Measurements from ENCODE around the gene JOSD1. TPM values are rescaled to one million over a fixed set of nuclear protein-coding genes. Genes with fewer than 3 reads are reported as not detected.

Gene JOSD1
- total and polyA plus RNA-seq, 2 experiments from 2014 or later = 6.6 to 51.2 TPM

DNA sequence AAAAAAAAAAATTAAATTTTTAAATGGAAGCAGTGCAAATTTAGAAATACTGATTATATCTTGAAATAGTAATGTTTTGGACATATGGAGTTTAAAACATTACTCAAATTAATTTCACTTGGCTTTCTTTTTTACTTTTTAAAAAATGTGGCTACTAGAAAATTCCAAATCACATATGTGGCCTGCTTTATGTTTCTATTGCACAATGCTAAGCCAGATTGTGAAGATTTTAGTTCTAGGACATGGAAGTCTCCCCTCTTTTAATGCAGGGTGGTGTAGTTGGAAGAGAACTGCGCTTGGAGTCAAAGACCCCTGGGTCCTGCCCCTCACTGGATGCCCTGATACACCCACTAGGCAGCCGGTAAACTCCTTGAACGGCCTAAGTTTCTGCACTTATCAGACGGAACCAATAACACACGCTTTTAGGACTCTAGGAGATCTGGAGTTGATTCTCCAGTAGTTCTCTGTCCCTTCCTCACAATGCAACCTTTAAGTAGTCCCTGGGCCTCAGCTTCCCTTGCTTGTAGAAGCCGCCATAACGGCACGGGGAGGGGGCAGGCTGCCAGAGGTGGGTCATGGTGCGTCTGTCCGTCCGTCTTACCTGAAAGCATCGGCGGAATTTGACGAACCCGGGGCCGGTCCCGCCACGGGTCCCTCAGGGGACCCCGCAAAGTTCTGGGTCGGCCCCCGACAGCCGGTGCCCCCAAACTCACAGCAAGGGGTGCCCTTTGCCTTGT, 45.1 kb downstream of the JOSD1 start:
- peak overlapping the region; percentile 90 for H3K27ac ChIP-seq
- no peaks in the 10 kb centered on the region for H3K9me2 ChIP-seq (ENCODE audit: insufficient read depth)
- 3 to 5% methylated on average over 22 of the region's 22 CpGs for WGBS, 2 experiments (ENCODE audit: low coverage in 1 of 2, low lambda C conversion rate in 2 of 2, missing lambda C conversion rate in 2 of 2)
- no peaks in the 10 kb centered on the region for H4K20me1 ChIP-seq (ENCODE audit: insufficient read depth)
- peak overlapping the region; percentile 97 for H3K9ac ChIP-seq
- H3K79me2 ChIP-seq (ENCODE audit: insufficient read depth) = peaks cover 30% of the 10 kb centered on the region
- TF ChIP-seq EZH2 (IDR thresholded peaks at IDR 0.05; ENCODE audit: insufficient read depth, poor library complexity, severe bottlenecking) (no peak), EZH2phosphoT487 (IDR thresholded peaks at IDR 0.05; ENCODE audit: insufficient read depth, low read depth) (no peak)
- H3K27me3 ChIP-seq (replicated peaks; ENCODE audit: insufficient read depth) = no peaks in the 10 kb centered on the region
- in situ Hi-C loops (cut with MboI) = no loop called here
- H3K4me1 ChIP-seq (ENCODE audit: insufficient read depth) = peaks cover 7% of the 10 kb centered on the region; the same call in 1 of the 2 replicates
- H3K9me3 ChIP-seq (ENCODE audit: low read depth) = no peaks in the 10 kb centered on the region
- no peaks in the 10 kb centered on the region for H3F3A ChIP-seq (ENCODE audit: insufficient read depth)
- peak overlapping the region; percentile 93 for H2AFZ ChIP-seq
- H3K36me3 ChIP-seq (ENCODE audit: low read depth) = no peaks in the 10 kb centered on the region
- H3K4me2 ChIP-seq (ENCODE audit: unreplicated experiment) = peak overlapping the region; percentile 98
- peak; percentile 54 for DNase-seq
- H3K4me3 ChIP-seq = peak overlapping the region; percentile 83

DNA sequence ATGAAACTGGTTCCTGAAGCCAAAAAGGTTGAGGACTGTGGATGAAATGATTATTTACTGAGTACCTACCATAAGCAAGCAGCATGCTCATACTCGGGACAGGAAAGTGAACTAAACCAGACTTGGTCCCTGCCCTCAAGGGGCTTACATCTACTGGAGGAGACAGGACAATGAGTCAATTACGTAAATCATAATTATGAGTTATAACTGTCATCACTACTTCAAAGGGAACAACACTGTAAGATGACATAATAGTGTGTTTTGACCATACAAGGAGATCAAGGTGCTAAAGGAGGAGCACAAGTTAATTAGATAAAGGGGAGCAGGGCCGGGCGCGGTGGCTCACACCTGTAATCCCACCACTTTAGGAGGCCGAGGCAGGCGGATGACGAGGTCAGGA, 47.0 kb downstream of the JOSD1 start:
- no peak for DNase-seq
- Histone ChIP-seq H3K27me3 (replicated peaks; ENCODE audit: insufficient read depth) (no peaks in the 10 kb centered on the region), H3K9me2 (ENCODE audit: insufficient read depth) (no peaks in the 10 kb centered on the region), H3K79me2 (ENCODE audit: insufficient read depth) (peaks cover 17% of the 10 kb centered on the region), H2AFZ (no peak overlapping the region), H3K36me3 (ENCODE audit: low read depth) (no peaks in the 10 kb centered on the region), H3K9me3 (ENCODE audit: low read depth) (no peaks in the 10 kb centered on the region), H3K4me2 (ENCODE audit: unreplicated experiment) (no peak overlapping the region), H3K4me3 (no peak overlapping the region), H3K4me1 (ENCODE audit: insufficient read depth) (peaks cover 7% of the 10 kb centered on the region; the same call in 1 of the 2 replicates), H3K27ac (no peak overlapping the region), H3K9ac (no peak overlapping the region), H3F3A (ENCODE audit: insufficient read depth) (no peaks in the 10 kb centered on the region), H4K20me1 (ENCODE audit: insufficient read depth) (no peaks in the 10 kb centered on the region)
- TF ChIP-seq EZH2 (IDR thresholded peaks at IDR 0.05; ENCODE audit: insufficient read depth, poor library complexity, severe bottlenecking) (no peak), EZH2phosphoT487 (IDR thresholded peaks at IDR 0.05; ENCODE audit: insufficient read depth, low read depth) (no peak)
- in situ Hi-C loops (cut with MboI) = no loop called here
- WGBS, 2 experiments (ENCODE audit: low coverage in 1 of 2, low lambda C conversion rate in 2 of 2, missing lambda C conversion rate in 2 of 2) = 93 to 94% methylated on average over 8 of the region's 8 CpGs

DNA sequence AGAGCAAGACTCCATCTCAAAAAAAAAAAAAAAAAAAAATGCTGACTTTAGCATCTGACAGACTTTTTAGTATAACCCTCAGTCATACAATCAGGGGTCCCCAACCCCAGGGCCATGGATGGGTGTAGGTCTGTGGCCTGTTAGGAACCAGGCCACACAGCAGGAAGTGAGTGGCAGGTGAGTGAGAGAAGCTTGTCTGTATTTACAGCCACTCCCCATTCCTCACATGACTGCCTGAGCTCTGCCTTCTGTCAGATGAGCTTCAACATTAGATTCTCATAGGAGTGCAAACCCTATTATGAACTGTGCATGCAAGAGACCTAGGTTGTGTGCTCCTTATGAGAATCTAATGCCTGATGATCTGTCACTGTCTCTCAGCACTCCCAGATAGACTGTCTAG, 47.9 kb downstream of the JOSD1 start:
- Histone ChIP-seq H3K9ac (no peak overlapping the region), H3K36me3 (ENCODE audit: low read depth) (no peaks in the 10 kb centered on the region), H4K20me1 (ENCODE audit: insufficient read depth) (no peaks in the 10 kb centered on the region), H3F3A (ENCODE audit: insufficient read depth) (no peaks in the 10 kb centered on the region), H3K27ac (no peak overlapping the region), H3K9me2 (ENCODE audit: insufficient read depth) (no peaks in the 10 kb centered on the region), H3K4me2 (ENCODE audit: unreplicated experiment) (no peak overlapping the region), H3K79me2 (ENCODE audit: insufficient read depth) (peaks cover 13% of the 10 kb centered on the region), H3K9me3 (ENCODE audit: low read depth) (no peaks in the 10 kb centered on the region), H3K27me3 (replicated peaks; ENCODE audit: insufficient read depth) (no peaks in the 10 kb centered on the region), H3K4me3 (no peak overlapping the region), H2AFZ (no peak overlapping the region), H3K4me1 (ENCODE audit: insufficient read depth) (peaks cover 7% of the 10 kb centered on the region; the same call in 1 of the 2 replicates)
- in situ Hi-C loops (cut with MboI) = no loop called here
- no peak for TF ChIP-seq EZH2 (IDR thresholded peaks at IDR 0.05; ENCODE audit: insufficient read depth, poor library complexity, severe bottlenecking)
- no peak for TF ChIP-seq EZH2phosphoT487 (IDR thresholded peaks at IDR 0.05; ENCODE audit: insufficient read depth, low read depth)
- no peak for DNase-seq

DNA sequence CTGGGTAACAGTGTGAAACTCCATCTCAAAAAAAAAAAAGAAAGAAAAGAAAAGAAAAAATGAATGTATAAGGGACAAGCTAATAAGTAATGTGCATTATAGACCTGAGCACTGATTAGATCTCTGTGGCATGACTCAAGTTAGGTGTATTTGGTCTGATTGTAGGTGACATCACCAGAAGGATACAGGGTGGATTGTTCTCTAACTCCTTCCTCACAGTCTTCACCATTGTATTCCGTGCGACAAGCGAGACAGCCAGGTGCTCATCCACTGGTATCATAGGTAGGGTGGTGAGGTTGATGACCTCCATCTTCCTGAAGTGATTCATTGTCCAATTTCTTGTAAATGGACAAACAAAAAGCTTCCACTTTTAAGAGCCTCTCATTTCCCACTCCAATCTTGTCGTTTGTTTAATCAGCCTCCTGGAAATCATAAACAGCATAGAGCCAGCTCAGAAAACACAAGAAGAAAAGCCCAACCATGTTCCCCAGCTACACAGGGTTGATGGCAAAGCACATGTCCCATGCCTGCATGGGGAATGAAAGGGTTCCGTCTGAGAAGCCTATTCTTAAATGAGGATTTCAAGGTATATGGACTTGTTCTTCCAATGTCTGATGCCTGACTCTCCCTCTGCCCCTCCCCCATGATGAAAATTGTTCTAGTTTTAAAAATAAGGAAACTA, 50.8 kb downstream of the JOSD1 start:
- H3K4me3 ChIP-seq = no peak overlapping the region
- H3K9me2 ChIP-seq (ENCODE audit: insufficient read depth) = no peaks in the 10 kb centered on the region
- H4K20me1 ChIP-seq (ENCODE audit: insufficient read depth) = no peaks in the 10 kb centered on the region
- H3K9ac ChIP-seq = no peak overlapping the region
- WGBS, 2 experiments (ENCODE audit: low coverage in 1 of 2, low lambda C conversion rate in 2 of 2, missing lambda C conversion rate in 2 of 2) = 64 to 71% methylated on average over 5 of the region's 5 CpGs
- no peaks in the 10 kb centered on the region for H3K27me3 ChIP-seq (replicated peaks; ENCODE audit: insufficient read depth)
- in situ Hi-C loops (cut with MboI) = no loop called here
- H3K79me2 ChIP-seq (ENCODE audit: insufficient read depth) = no peaks in the 10 kb centered on the region
- no peaks in the 10 kb centered on the region for H3F3A ChIP-seq (ENCODE audit: insufficient read depth)
- H3K9me3 ChIP-seq (ENCODE audit: low read depth) = no peaks in the 10 kb centered on the region
- TF ChIP-seq EZH2 (IDR thresholded peaks at IDR 0.05; ENCODE audit: insufficient read depth, poor library complexity, severe bottlenecking) (no peak), EZH2phosphoT487 (IDR thresholded peaks at IDR 0.05; ENCODE audit: insufficient read depth, low read depth) (no peak)
- no peak overlapping the region for H3K27ac ChIP-seq
- no peak overlapping the region for H3K4me2 ChIP-seq (ENCODE audit: unreplicated experiment)
- no peak for DNase-seq
- no peaks in the 10 kb centered on the region for H3K36me3 ChIP-seq (ENCODE audit: low read depth)
- H3K4me1 ChIP-seq (ENCODE audit: insufficient read depth) = no peaks in the 10 kb centered on the region
- no peak overlapping the region for H2AFZ ChIP-seq
